GM20000 (cell line): ENCODE data around the gene MICU2.

Experiments used
- DNase-seq: peaks from one replicate; pipeline ENCODE4 v3.0.0; 2012; ENCODE audit warnings: low spot score
- TF ChIP-seq, protein P1 (sequence below): IDR thresholded peaks from 2 replicates; pipeline ENCODE4 v1.5.1; 2012; ENCODE audit warnings: mild to moderate bottlenecking, control low read depth; ENCODE audit errors: extremely low read depth, missing control alignments

The MICU2 gene

DNA sequence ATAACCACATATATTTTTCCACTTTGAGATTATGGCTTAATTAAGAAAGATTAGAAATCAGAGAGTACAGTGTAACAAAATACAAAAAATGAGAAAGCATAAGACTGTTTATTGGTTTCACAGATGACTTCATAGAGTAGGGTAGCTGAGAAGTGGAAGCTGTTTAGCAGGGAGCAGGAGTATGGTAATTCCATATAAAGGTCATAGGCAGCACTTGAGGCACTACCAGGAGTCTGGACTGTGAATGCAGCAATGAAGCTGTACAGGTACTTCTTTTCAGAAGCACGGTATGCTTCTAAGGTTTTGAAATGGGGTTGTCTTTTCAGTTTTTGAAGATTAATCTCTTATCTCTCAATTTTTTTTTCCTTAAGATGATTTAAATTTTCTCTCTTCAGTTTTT lies 69.2 kb downstream of the MICU2 start:
- no peak for DNase-seq
- TF ChIP-seq, protein P1, sequence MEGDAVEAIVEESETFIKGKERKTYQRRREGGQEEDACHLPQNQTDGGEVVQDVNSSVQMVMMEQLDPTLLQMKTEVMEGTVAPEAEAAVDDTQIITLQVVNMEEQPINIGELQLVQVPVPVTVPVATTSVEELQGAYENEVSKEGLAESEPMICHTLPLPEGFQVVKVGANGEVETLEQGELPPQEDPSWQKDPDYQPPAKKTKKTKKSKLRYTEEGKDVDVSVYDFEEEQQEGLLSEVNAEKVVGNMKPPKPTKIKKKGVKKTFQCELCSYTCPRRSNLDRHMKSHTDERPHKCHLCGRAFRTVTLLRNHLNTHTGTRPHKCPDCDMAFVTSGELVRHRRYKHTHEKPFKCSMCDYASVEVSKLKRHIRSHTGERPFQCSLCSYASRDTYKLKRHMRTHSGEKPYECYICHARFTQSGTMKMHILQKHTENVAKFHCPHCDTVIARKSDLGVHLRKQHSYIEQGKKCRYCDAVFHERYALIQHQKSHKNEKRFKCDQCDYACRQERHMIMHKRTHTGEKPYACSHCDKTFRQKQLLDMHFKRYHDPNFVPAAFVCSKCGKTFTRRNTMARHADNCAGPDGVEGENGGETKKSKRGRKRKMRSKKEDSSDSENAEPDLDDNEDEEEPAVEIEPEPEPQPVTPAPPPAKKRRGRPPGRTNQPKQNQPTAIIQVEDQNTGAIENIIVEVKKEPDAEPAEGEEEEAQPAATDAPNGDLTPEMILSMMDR = no peak

DNA sequence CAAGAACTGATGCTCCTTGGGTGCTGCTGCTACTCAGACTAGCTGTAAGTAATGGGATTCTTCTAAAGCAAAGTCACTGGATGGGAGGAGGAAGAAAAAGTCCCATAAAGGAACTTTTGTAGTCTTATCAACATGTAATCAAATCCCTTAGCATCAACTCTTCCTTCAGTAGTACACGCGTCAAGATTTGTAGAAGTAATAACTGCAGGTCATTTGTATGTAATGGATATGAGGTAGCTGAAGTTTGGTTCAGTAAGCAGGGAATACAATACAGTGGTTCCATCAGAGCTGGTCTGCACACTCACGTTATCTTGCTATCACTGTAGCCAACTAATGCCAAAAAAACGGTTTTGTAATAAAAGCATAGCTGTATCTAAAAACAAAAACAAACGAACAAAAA lies 72.5 kb downstream of the MICU2 start:
- TF ChIP-seq, protein P1 = no peak
- DNase-seq = no peak

DNA sequence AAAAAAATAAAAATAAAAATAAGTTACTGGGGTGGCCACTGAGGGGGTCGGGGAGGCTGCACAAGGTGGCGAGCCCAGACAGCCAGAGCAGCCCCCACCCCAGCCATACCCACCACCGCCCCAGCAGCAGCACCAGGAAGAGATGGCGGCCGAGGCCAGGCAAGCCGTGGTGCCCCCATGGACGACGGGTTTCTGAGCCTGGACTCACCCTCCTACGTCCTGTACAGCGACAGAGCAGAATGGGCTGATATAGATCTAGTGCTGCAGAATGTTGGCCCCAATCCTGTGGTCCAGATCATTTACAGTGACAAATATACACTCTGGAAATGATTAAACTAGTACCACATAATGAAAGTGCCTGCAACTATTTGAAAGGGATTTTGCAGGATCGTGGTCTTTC lies 73.3 kb downstream of the MICU2 start:
- TF ChIP-seq, protein P1 = no peak
- no peak for DNase-seq

DNA sequence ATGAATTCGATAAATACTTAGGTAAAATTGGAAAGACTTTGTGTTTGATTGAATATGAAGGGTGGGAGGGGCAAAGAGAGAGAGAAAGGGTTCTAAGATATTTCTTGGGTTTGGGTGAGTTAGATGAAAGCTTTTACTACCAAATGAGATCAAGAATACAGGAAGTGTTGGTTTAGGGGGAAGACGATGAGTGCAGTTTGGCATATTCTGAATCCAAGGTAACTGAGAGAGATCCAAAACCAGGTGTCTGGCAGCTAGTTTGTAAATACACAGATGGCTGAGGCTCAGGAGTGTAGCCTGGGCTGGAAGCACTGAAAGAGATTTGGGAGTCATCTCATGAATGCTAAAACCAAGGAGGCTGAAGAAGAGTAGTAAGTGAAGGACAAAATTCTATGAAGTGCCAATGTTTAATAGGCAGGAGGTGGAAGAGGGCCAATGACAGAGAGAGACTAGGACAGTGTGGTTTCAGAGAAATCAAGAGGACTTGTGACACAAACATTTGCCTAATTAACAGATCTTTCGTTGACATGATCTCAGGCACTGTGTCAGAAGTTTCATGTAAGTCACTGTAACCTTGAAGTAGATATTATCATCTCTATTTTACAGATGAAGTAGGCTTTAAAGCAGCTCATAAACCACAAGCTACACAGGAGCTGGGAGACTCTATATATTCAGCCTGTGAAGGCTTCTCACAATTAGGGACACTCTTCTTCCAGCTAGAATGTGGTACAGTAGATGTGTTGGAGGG lies 74.7 kb downstream of the MICU2 start:
- TF ChIP-seq, protein P1 = no peak
- DNase-seq = no peak

DNA sequence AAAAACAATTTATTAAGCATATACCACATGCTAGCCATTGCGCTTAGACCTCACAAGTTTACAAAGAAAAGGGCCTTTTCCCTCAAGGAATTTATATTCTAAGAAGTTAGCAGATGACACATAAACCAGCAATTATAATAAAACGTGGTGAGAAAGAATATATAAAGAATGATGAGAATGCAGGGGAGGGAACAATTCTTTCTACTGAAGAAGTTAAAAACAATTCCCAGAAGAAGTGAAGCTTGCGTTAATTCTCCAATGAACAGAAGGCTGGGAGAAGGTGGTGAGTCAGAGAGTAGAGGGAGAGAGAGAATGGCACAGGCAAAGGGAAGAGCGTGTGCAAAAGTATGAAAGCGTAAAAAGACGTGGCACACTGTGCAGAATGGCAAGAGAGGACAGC lies 75.4 kb downstream of the MICU2 start:
- DNase-seq = no peak
- TF ChIP-seq, protein P1 = no peak

DNA sequence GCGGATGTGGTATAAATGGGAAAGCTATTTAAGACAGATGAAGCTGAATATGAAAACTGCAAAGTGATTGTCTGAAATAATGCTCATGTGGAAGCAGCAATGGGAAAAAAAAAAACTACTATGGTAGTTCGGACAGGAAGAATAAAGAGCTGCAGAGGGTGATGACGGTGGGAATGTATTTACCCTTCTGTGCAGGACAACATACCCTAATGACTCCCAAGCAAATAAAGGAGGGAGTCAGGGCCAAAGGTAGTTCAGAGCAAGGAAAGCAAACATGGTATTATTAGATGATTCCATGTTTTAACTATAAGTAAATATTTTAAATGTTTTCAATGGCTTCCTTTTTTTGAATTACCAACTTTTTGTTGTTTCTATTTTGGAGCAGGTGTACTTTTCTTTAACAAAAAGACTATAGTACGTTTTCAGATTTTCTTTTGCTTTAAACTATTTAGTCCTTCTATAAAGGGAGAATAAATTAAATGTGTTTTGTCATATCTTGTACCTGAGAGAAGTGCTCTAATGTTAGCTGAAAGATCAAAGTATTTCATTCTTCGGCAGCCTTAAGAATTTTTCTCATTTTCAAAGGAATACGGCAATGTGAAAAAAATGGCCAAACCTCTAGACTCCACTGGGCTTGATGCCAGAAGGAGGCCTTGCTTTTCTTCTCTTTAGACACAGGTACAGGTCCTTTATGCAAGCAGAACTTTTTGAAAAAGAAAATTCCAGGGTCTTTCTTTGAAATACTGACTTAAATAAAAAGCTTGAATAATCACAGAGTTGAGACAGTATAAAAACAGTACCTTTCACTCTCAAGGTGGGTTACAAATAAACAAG lies 77.0 kb downstream of the MICU2 start:
- TF ChIP-seq, protein P1 = no peak
- DNase-seq = no peak

DNA sequence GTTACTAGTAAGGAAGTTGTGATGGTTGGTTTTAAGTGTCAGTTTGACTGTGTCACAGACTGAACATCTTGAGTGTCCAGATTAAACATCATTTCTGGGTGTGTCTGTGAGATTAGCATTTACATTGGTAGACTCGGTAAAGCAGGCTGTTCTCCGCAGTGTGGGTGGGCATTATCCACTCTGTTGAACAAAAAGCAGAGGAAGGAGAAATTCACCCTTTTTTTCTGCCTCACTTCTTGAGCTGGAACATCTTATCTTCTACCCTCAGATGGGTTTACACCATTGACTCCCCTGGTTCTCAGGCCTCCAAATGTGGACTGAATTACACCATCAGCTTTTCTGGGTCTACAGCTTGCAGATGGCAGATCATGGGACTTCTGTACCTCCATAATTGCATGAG lies 81.1 kb downstream of the MICU2 start:
- no peak for DNase-seq
- TF ChIP-seq, protein P1 = no peak
